ENCODE results near the gene CLMP. TPM values are rescaled to one million over a fixed set of nuclear protein-coding genes. Genes with fewer than 3 reads are reported as not detected.
A peak's percentile ranks its signal among the peaks of the same experiment; 100 is the strongest.

Gene CLMP
- total and polyA plus RNA-seq, 4 donors, result 12.9 to 33.8 (median 21.4) TPM

GRCh38 chr11:123047266-123047946 lies 147.6 kb downstream of the CLMP start:
- DNase-seq (ENCODE audit: low read depth in 4 of 6, low spot score in 6 of 6), result no peak

GRCh38 chr11:123046473-123047259 lies 148.4 kb downstream of the CLMP start:
- Histone ChIP-seq H3K9me3 (ENCODE audit: control insufficient read depth, insufficient read depth, low read length) (no peaks in the 10 kb centered on the region), H3K27ac (ENCODE audit: low read depth, low read length) (no peak overlapping the region), H3K4me1 (ENCODE audit: control insufficient read depth, insufficient read depth, low read length) (no peaks in the 10 kb centered on the region), H3K27me3 (ENCODE audit: control insufficient read depth, insufficient read depth, low read length) (no peaks in the 10 kb centered on the region), H3K4me3 (ENCODE audit: low read depth, low read length) (no peak overlapping the region), H3K36me3 (ENCODE audit: control insufficient read depth, insufficient read depth, low read length) (no peaks in the 10 kb centered on the region)
- no peak for DNase-seq (ENCODE audit: low read depth in 4 of 6, low spot score in 6 of 6)
- WGBS (ENCODE audit: insufficient coverage), result 92% methylated on average over 3 of the region's 5 CpGs

More at GRCh38 chr11:123047266-123047946, 147.6 kb downstream of the CLMP start:
- Histone ChIP-seq H3K36me3 (ENCODE audit: control insufficient read depth, insufficient read depth, low read length) (no peaks in the 10 kb centered on the region), H3K4me3 (ENCODE audit: low read depth, low read length) (no peak overlapping the region), H3K27ac (ENCODE audit: low read depth, low read length) (no peak overlapping the region), H3K4me1 (ENCODE audit: control insufficient read depth, insufficient read depth, low read length) (no peaks in the 10 kb centered on the region), H3K9me3 (ENCODE audit: control insufficient read depth, insufficient read depth, low read length) (no peaks in the 10 kb centered on the region), H3K27me3 (ENCODE audit: control insufficient read depth, insufficient read depth, low read length) (no peaks in the 10 kb centered on the region)
- WGBS (ENCODE audit: insufficient coverage), result 59% methylated on average over 11 of the region's 18 CpGs

GRCh38 chr11:123045101-123045500 lies 149.9 kb downstream of the CLMP start:
- Histone ChIP-seq H3K4me3 (ENCODE audit: low read depth, low read length) (no peak overlapping the region), H3K36me3 (ENCODE audit: control insufficient read depth, insufficient read depth, low read length) (no peaks in the 10 kb centered on the region), H3K4me1 (ENCODE audit: control insufficient read depth, insufficient read depth, low read length) (peaks cover 4% of the 10 kb centered on the region), H3K27ac (ENCODE audit: low read depth, low read length) (no peak overlapping the region), H3K27me3 (ENCODE audit: control insufficient read depth, insufficient read depth, low read length) (no peaks in the 10 kb centered on the region), H3K9me3 (ENCODE audit: control insufficient read depth, insufficient read depth, low read length) (no peaks in the 10 kb centered on the region)
- no CpG with 5 or more reads among the region's 1 CpG for WGBS (ENCODE audit: insufficient coverage)
- no peak for DNase-seq (ENCODE audit: low read depth in 4 of 6, low spot score in 6 of 6)

GRCh38 chr11:123041185-123041584 lies 153.9 kb downstream of the CLMP start:
- no peaks in the 10 kb centered on the region for H3K36me3 ChIP-seq (ENCODE audit: control insufficient read depth, insufficient read depth, low read length)
- no peak overlapping the region for H3K27ac ChIP-seq (ENCODE audit: low read depth, low read length)
- no peak overlapping the region for H3K4me3 ChIP-seq (ENCODE audit: low read depth, low read length)
- H3K9me3 ChIP-seq (ENCODE audit: control insufficient read depth, insufficient read depth, low read length), result no peaks in the 10 kb centered on the region
- H3K4me1 ChIP-seq (ENCODE audit: control insufficient read depth, insufficient read depth, low read length), result peaks cover 10% of the 10 kb centered on the region
- WGBS (ENCODE audit: insufficient coverage), result 95% methylated on average over 6 of the region's 10 CpGs
- DNase-seq (ENCODE audit: low read depth in 4 of 6, low spot score in 6 of 6), result no peak
- no peaks in the 10 kb centered on the region for H3K27me3 ChIP-seq (ENCODE audit: control insufficient read depth, insufficient read depth, low read length)

GRCh38 chr11:123040111-123040432 lies 155.0 kb downstream of the CLMP start:
- no peak overlapping the region for H3K4me3 ChIP-seq (ENCODE audit: low read depth, low read length)
- H3K27me3 ChIP-seq (ENCODE audit: control insufficient read depth, insufficient read depth, low read length), result no peaks in the 10 kb centered on the region
- H3K36me3 ChIP-seq (ENCODE audit: control insufficient read depth, insufficient read depth, low read length), result no peaks in the 10 kb centered on the region
- H3K27ac ChIP-seq (ENCODE audit: low read depth, low read length), result no peak overlapping the region
- H3K9me3 ChIP-seq (ENCODE audit: control insufficient read depth, insufficient read depth, low read length), result no peaks in the 10 kb centered on the region
- 28% methylated on average over 10 of the region's 11 CpGs for WGBS (ENCODE audit: insufficient coverage)
- peaks cover 10% of the 10 kb centered on the region for H3K4me1 ChIP-seq (ENCODE audit: control insufficient read depth, insufficient read depth, low read length)
- peak in 2 of 6 donors; percentile 59 to 65 for DNase-seq (ENCODE audit: low read depth in 4 of 6, low spot score in 6 of 6)

- 96% methylated on average over 5 of the region's 10 CpGs for WGBS (ENCODE audit: insufficient coverage)
- DNase-seq (ENCODE audit: low read depth in 4 of 6, low spot score in 6 of 6), result no peak
- no peak overlapping the region for H3K27ac ChIP-seq (ENCODE audit: low read depth, low read length)
Measured at GRCh38 chr11:123035831-123036230, 159.2 kb downstream of the CLMP start.

GRCh38 chr11:123034597-123034996 lies 160.5 kb downstream of the CLMP start:
- no peaks in the 10 kb centered on the region for H3K36me3 ChIP-seq (ENCODE audit: control insufficient read depth, insufficient read depth, low read length)
- H3K4me1 ChIP-seq (ENCODE audit: control insufficient read depth, insufficient read depth, low read length), result peaks cover 3% of the 10 kb centered on the region
- no peaks in the 10 kb centered on the region for H3K9me3 ChIP-seq (ENCODE audit: control insufficient read depth, insufficient read depth, low read length)
- no peak overlapping the region for H3K4me3 ChIP-seq (ENCODE audit: low read depth, low read length)
- no peak for DNase-seq (ENCODE audit: low read depth in 4 of 6, low spot score in 6 of 6)
- H3K27me3 ChIP-seq (ENCODE audit: control insufficient read depth, insufficient read depth, low read length), result no peaks in the 10 kb centered on the region
- 75% methylated on average over 6 of the region's 6 CpGs for WGBS (ENCODE audit: insufficient coverage)
- no peak overlapping the region for H3K27ac ChIP-seq (ENCODE audit: low read depth, low read length)

More at GRCh38 chr11:123035831-123036230, 159.2 kb downstream of the CLMP start:
- Histone ChIP-seq H3K36me3 (ENCODE audit: control insufficient read depth, insufficient read depth, low read length) (no peaks in the 10 kb centered on the region), H3K4me3 (ENCODE audit: low read depth, low read length) (no peak overlapping the region), H3K4me1 (ENCODE audit: control insufficient read depth, insufficient read depth, low read length) (peaks cover 10% of the 10 kb centered on the region), H3K9me3 (ENCODE audit: control insufficient read depth, insufficient read depth, low read length) (no peaks in the 10 kb centered on the region), H3K27me3 (ENCODE audit: control insufficient read depth, insufficient read depth, low read length) (no peaks in the 10 kb centered on the region)

- DNase-seq (ENCODE audit: low read depth in 4 of 6, low spot score in 6 of 6), result no peak
- Histone ChIP-seq H3K36me3 (ENCODE audit: control insufficient read depth, insufficient read depth, low read length) (no peaks in the 10 kb centered on the region), H3K27ac (ENCODE audit: low read depth, low read length) (no peak overlapping the region), H3K4me3 (ENCODE audit: low read depth, low read length) (no peak overlapping the region), H3K27me3 (ENCODE audit: control insufficient read depth, insufficient read depth, low read length) (no peaks in the 10 kb centered on the region), H3K4me1 (ENCODE audit: control insufficient read depth, insufficient read depth, low read length) (no peaks in the 10 kb centered on the region), H3K9me3 (ENCODE audit: control insufficient read depth, insufficient read depth, low read length) (no peaks in the 10 kb centered on the region)
- 66% methylated on average over 2 of the region's 10 CpGs for WGBS (ENCODE audit: insufficient coverage)
Measured at GRCh38 chr11:123033895-123034294, 161.2 kb downstream of the CLMP start.

GRCh38 chr11:123030517-123030916 lies 164.5 kb downstream of the CLMP start:
- Histone ChIP-seq H3K9me3 (ENCODE audit: control insufficient read depth, insufficient read depth, low read length) (no peaks in the 10 kb centered on the region), H3K27ac (ENCODE audit: low read depth, low read length) (no peak overlapping the region), H3K27me3 (ENCODE audit: control insufficient read depth, insufficient read depth, low read length) (no peaks in the 10 kb centered on the region), H3K4me1 (ENCODE audit: control insufficient read depth, insufficient read depth, low read length) (no peaks in the 10 kb centered on the region), H3K4me3 (ENCODE audit: low read depth, low read length) (no peak overlapping the region), H3K36me3 (ENCODE audit: control insufficient read depth, insufficient read depth, low read length) (no peaks in the 10 kb centered on the region)
- no peak for DNase-seq (ENCODE audit: low read depth in 4 of 6, low spot score in 6 of 6)
- 86% methylated on average over 1 of the region's 4 CpGs for WGBS (ENCODE audit: insufficient coverage)

GRCh38 chr11:123020968-123021367 lies 174.1 kb downstream of the CLMP start:
- H3K27me3 ChIP-seq (ENCODE audit: control insufficient read depth, insufficient read depth, low read length), result no peaks in the 10 kb centered on the region
- 69% methylated on average over 2 of the region's 2 CpGs for WGBS (ENCODE audit: insufficient coverage)
- H3K36me3 ChIP-seq (ENCODE audit: control insufficient read depth, insufficient read depth, low read length), result no peaks in the 10 kb centered on the region
- H3K27ac ChIP-seq (ENCODE audit: low read depth, low read length), result no peak overlapping the region
- peak in 2 of 6 donors; percentile 22 to 33 for DNase-seq (ENCODE audit: low read depth in 4 of 6, low spot score in 6 of 6)
- H3K4me3 ChIP-seq (ENCODE audit: low read depth, low read length), result no peak overlapping the region
- no peaks in the 10 kb centered on the region for H3K9me3 ChIP-seq (ENCODE audit: control insufficient read depth, insufficient read depth, low read length)
- H3K4me1 ChIP-seq (ENCODE audit: control insufficient read depth, insufficient read depth, low read length), result no peaks in the 10 kb centered on the region

All from spinal cord (tissue), 10 donors.